ENCODE results near the gene FADS2. TPM values are rescaled to one million over a fixed set of nuclear protein-coding genes. Genes with fewer than 3 reads are reported as not detected.

FADS2 gene
- total and polyA plus RNA-seq, 2 experiments from 2014 or later, result 124 to 392 TPM

GRCh38 chr11:61836193-61836592 is 8.1 kb downstream of the FADS2 start:
- Histone ChIP-seq H2AFZ (no peak overlapping the region), H3K79me2 (replicated peaks; ENCODE audit: insufficient read depth) (peaks cover 80% of the 10 kb centered on the region), H3K9me2 (ENCODE audit: insufficient read depth) (no peaks in the 10 kb centered on the region), H4K20me1 (replicated peaks; ENCODE audit: insufficient read depth) (peaks cover 48% of the 10 kb centered on the region), H3F3A (replicated peaks; ENCODE audit: low read depth) (peaks cover 37% of the 10 kb centered on the region), H3K4me3 (no peak overlapping the region), H3K27ac (ENCODE audit: low read depth) (peak overlapping the region; percentile 67), H3K36me3 (ENCODE audit: insufficient read depth) (peaks cover 31% of the 10 kb centered on the region), H3K4me2 (no peak overlapping the region), H3K27me3 (ENCODE audit: insufficient read depth) (no peaks in the 10 kb centered on the region), H3K4me1 (ENCODE audit: insufficient read depth) (peaks cover 47% of the 10 kb centered on the region)
- no peak overlapping the region for H3K4me3 Mint-ChIP-seq
- ATAC-seq (no peak), DNase-seq (ENCODE audit: low spot score) (no peak)
- peaks cover 50% of the 10 kb centered on the region for H3K4me1 Mint-ChIP-seq
- H3K9me3 Mint-ChIP-seq, result no peaks in the 10 kb centered on the region
- TF ChIP-seq STAT1 (IDR thresholded peaks at IDR 0.05; ENCODE audit: unreplicated experiment) (no peak), CREB1 (CRISPR knock-in tag; IDR thresholded peaks at IDR 0.05; ENCODE audit: low read depth) (no peak), JUNB (IDR thresholded peaks at IDR 0.05; ENCODE audit: unreplicated experiment) (no peak), EZH2phosphoT487 (IDR thresholded peaks at IDR 0.05; ENCODE audit: unreplicated experiment) (no peak), POLR2AphosphoS5 (IDR thresholded peaks at IDR 0.05; ENCODE audit: low read depth) (no peak), ZNF114 (CRISPR knock-in tag; IDR thresholded peaks at IDR 0.05) (no peak), ZNF462 (CRISPR knock-in tag; IDR thresholded peaks at IDR 0.05) (no peak), EZH2 (IDR thresholded peaks at IDR 0.05; ENCODE audit: low read depth, unreplicated experiment) (no peak), ZNF331 (CRISPR knock-in tag; IDR thresholded peaks at IDR 0.05; ENCODE audit: low read depth) (no peak), NANOG (IDR thresholded peaks at IDR 0.05; ENCODE audit: borderline replicate concordance) (no peak)
- TF ChIP-seq, protein P1, sequence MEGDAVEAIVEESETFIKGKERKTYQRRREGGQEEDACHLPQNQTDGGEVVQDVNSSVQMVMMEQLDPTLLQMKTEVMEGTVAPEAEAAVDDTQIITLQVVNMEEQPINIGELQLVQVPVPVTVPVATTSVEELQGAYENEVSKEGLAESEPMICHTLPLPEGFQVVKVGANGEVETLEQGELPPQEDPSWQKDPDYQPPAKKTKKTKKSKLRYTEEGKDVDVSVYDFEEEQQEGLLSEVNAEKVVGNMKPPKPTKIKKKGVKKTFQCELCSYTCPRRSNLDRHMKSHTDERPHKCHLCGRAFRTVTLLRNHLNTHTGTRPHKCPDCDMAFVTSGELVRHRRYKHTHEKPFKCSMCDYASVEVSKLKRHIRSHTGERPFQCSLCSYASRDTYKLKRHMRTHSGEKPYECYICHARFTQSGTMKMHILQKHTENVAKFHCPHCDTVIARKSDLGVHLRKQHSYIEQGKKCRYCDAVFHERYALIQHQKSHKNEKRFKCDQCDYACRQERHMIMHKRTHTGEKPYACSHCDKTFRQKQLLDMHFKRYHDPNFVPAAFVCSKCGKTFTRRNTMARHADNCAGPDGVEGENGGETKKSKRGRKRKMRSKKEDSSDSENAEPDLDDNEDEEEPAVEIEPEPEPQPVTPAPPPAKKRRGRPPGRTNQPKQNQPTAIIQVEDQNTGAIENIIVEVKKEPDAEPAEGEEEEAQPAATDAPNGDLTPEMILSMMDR (conservative IDR thresholded peaks at IDR 0.05; ENCODE audit: low read depth in 2 of 2), result no peak
- TF ChIP-seq, protein P2, sequence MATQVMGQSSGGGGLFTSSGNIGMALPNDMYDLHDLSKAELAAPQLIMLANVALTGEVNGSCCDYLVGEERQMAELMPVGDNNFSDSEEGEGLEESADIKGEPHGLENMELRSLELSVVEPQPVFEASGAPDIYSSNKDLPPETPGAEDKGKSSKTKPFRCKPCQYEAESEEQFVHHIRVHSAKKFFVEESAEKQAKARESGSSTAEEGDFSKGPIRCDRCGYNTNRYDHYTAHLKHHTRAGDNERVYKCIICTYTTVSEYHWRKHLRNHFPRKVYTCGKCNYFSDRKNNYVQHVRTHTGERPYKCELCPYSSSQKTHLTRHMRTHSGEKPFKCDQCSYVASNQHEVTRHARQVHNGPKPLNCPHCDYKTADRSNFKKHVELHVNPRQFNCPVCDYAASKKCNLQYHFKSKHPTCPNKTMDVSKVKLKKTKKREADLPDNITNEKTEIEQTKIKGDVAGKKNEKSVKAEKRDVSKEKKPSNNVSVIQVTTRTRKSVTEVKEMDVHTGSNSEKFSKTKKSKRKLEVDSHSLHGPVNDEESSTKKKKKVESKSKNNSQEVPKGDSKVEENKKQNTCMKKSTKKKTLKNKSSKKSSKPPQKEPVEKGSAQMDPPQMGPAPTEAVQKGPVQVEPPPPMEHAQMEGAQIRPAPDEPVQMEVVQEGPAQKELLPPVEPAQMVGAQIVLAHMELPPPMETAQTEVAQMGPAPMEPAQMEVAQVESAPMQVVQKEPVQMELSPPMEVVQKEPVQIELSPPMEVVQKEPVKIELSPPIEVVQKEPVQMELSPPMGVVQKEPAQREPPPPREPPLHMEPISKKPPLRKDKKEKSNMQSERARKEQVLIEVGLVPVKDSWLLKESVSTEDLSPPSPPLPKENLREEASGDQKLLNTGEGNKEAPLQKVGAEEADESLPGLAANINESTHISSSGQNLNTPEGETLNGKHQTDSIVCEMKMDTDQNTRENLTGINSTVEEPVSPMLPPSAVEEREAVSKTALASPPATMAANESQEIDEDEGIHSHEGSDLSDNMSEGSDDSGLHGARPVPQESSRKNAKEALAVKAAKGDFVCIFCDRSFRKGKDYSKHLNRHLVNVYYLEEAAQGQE (IDR thresholded peaks at IDR 0.05; ENCODE audit: unreplicated experiment), result no peak
- TF ChIP-seq, protein P3, sequence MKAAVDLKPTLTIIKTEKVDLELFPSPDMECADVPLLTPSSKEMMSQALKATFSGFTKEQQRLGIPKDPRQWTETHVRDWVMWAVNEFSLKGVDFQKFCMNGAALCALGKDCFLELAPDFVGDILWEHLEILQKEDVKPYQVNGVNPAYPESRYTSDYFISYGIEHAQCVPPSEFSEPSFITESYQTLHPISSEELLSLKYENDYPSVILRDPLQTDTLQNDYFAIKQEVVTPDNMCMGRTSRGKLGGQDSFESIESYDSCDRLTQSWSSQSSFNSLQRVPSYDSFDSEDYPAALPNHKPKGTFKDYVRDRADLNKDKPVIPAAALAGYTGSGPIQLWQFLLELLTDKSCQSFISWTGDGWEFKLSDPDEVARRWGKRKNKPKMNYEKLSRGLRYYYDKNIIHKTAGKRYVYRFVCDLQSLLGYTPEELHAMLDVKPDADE (IDR thresholded peaks at IDR 0.05), result no peak
- H3K27ac Mint-ChIP-seq, result peak overlapping the region; percentile 92
- H3K27me3 Mint-ChIP-seq (ENCODE audit: insufficient read depth, low read depth, poor library complexity), result peaks cover 17% of the 10 kb centered on the region
- peaks cover 63% of the 10 kb centered on the region for H3K36me3 Mint-ChIP-seq (ENCODE audit: low read depth)
